NCI-H1436 treated with DMSO at 0.1 percent for 48 hours (cell line): Measurements from ENCODE around the gene ADO.

ENCODE experiments used
- DNase-seq: peaks from one replicate; lab custom pipeline; 2025; lab: John Stamatoyannopoulos, UW

Gene ADO

GRCh38 chr10:62794306-62794705, 10.2 kb upstream of the ADO start:
- no peak for DNase-seq

- no peak for DNase-seq
These were observed 9.4 kb upstream of the ADO start for GRCh38 chr10:62795100-62795499.

- no peak for DNase-seq
These were observed 8.8 kb upstream of the ADO start for GRCh38 chr10:62795762-62796161.

GRCh38 chr10:62796896-62797295, 7.6 kb upstream of the ADO start:
- no peak for DNase-seq

GRCh38 chr10:62801871-62802270, 2.6 kb upstream of the ADO start:
- DNase-seq: no peak

GRCh38 chr10:62803724-62804355, 680 bp upstream of the ADO start:
- DNase-seq: no peak

GRCh38 chr10:62805231-62806099, 945 bp downstream of the ADO start:
- no peak for DNase-seq

- DNase-seq: no peak
These were observed 1.7 kb downstream of the ADO start for GRCh38 chr10:62806251-62806650.

GRCh38 chr10:62810156-62810902, 5.8 kb downstream of the ADO start:
- no peak for DNase-seq

GRCh38 chr10:62811159-62811875, 6.8 kb downstream of the ADO start:
- no peak for DNase-seq

- DNase-seq: no peak
These were observed 8.3 kb downstream of the ADO start for GRCh38 chr10:62812672-62813439.

- DNase-seq: no peak
These were observed 8.9 kb downstream of the ADO start for GRCh38 chr10:62813453-62813852.

GRCh38 chr10:62813981-62814380, 9.5 kb downstream of the ADO start:
- DNase-seq: no peak

GRCh38 chr10:62814756-62815380, 10.3 kb downstream of the ADO start:
- no peak for DNase-seq

GRCh38 chr10:62815381-62816075, 11.0 kb downstream of the ADO start:
- no peak for DNase-seq

- DNase-seq: no peak
These were observed 11.5 kb downstream of the ADO start for GRCh38 chr10:62816076-62816330.

GRCh38 chr10:62816331-62817120, 12.0 kb downstream of the ADO start, which contains the start of gene EGR2:
TSS of gene EGR2 (minus strand) at chr10:62816366. CDS start at chr10:62816029, 337 bp downstream.
- DNase-seq: peak; percentile 54

GRCh38 chr10:62817121-62817765, 12.7 kb downstream of the ADO start:
- DNase-seq: no peak

- DNase-seq: no peak
These were observed 13.4 kb downstream of the ADO start for GRCh38 chr10:62817766-62818425.
